HEK293 (cell line): Measurements from ENCODE around the gene TUBB4A.

ENCODE experiments used
- CTCF ChIA-PET: fragments of 350-600 bp; formaldehyde crosslinking; extraction: SDS; loops from one replicate; lab custom pipeline; 2021; ENCODE audit warnings: antibody characterized with exemption; lab: Yijun Ruan, JAX
- POLR2A ChIA-PET: fragments of 300-600 bp; formaldehyde crosslinking; extraction: SDS; loops from one replicate; lab custom pipeline; 2020; ENCODE audit warnings: antibody characterized with exemption, inconsistent platforms; lab: Yijun Ruan, JAX
- H3K27ac ChIP-seq: fragments of 200-500 bp; sonication (Bioruptor generic); 2 replicates; pipeline ENCODE4 v1.5.1; 2014; ENCODE audit warnings: low read depth, low read length, control low read depth, inconsistent platforms; ENCODE audit errors: extremely low read depth
- H3K36me3 ChIP-seq, 2 experiments: fragments of 200-500 bp in 1 of 2; sonication (Bioruptor generic) in 1 of 2; 1 replicate in 1 of 2; 2 replicates in 1 of 2; pipeline ENCODE4 v1.5.1; 2014 to 2017; ENCODE audit warnings: inconsistent platforms in 2 of 2, low read length in 2 of 2; ENCODE audit not compliant: control insufficient read depth in 2 of 2, insufficient read depth in 1 of 2
- H3K4me1 ChIP-seq: fragments of 200-500 bp; sonication (Bioruptor generic); 2 replicates; pipeline ENCODE4 v1.5.1; 2014; ENCODE audit warnings: mild to moderate bottlenecking, low read length, inconsistent platforms; ENCODE audit not compliant: control insufficient read depth, insufficient read depth
- H3K4me3 ChIP-seq: 2 replicates; pipeline ENCODE4 v1.5.1; 2011; ENCODE audit warnings: low read depth, mild to moderate bottlenecking, control low read depth, low read length, moderate library complexity
- H3K9me3 ChIP-seq: fragments of 200-500 bp; sonication (Bioruptor generic); 2 replicates; pipeline ENCODE4 v1.5.1; 2014; ENCODE audit warnings: low read depth, low read length, inconsistent platforms; ENCODE audit not compliant: control insufficient read depth, insufficient read depth
- BCL6B ChIP-seq: fragments of 450-650 bp; formaldehyde crosslinking; IDR thresholded peaks from 2 replicates; pipeline ENCODE4 v1.5.1; 2017; ENCODE audit warnings: missing biosample characterization, missing genetic modification characterization
- GLIS1 ChIP-seq: fragments of 450-650 bp; formaldehyde crosslinking; IDR thresholded peaks from 2 replicates; pipeline ENCODE4 v1.5.1; 2016; ENCODE audit warnings: missing biosample characterization, missing genetic modification characterization
- GLIS2 ChIP-seq: fragments of 450-650 bp; formaldehyde crosslinking; IDR thresholded peaks from 2 replicates; pipeline ENCODE4 v1.5.1; 2016; ENCODE audit warnings: missing biosample characterization, missing genetic modification characterization
- HIC1 ChIP-seq: fragments of 450-650 bp; formaldehyde crosslinking; IDR thresholded peaks from 2 replicates; pipeline ENCODE4 v1.5.1; 2016; ENCODE audit warnings: missing biosample characterization, missing genetic modification characterization
- HOXC10 ChIP-seq: sonication (generic); formaldehyde crosslinking; IDR thresholded peaks from 2 replicates; pipeline ENCODE4 v1.8.1; 2023; ENCODE audit warnings: mild to moderate bottlenecking, missing genetic modification reagents
- KLF17 ChIP-seq: fragments of 450-650 bp; formaldehyde crosslinking; IDR thresholded peaks from 2 replicates; pipeline ENCODE4 v1.5.1; 2016; ENCODE audit warnings: missing biosample characterization, missing genetic modification characterization
- MZF1 ChIP-seq: fragments of 450-650 bp; formaldehyde crosslinking; IDR thresholded peaks from 2 replicates; pipeline ENCODE4 v1.5.1; 2017; ENCODE audit warnings: missing biosample characterization, missing genetic modification characterization, borderline replicate concordance
- PRDM1 ChIP-seq: fragments of 450-650 bp; formaldehyde crosslinking; IDR thresholded peaks from 2 replicates; pipeline ENCODE4; 2016; ENCODE audit warnings: missing biosample characterization, missing genetic modification characterization
- WT1 ChIP-seq: fragments of 450-650 bp; formaldehyde crosslinking; IDR thresholded peaks from 2 replicates; pipeline ENCODE4 v1.5.1; 2016; ENCODE audit warnings: missing biosample characterization, missing genetic modification characterization
- YY2 ChIP-seq: fragments of 450-650 bp; formaldehyde crosslinking; IDR thresholded peaks from 2 replicates; pipeline ENCODE4 v1.5.1; 2016; ENCODE audit warnings: missing biosample characterization, missing genetic modification characterization
- ZBTB17 ChIP-seq: fragments of 450-650 bp; formaldehyde crosslinking; IDR thresholded peaks from 2 replicates; pipeline ENCODE4 v1.5.1; 2016; ENCODE audit warnings: missing biosample characterization, missing genetic modification characterization
- ZBTB6 ChIP-seq: fragments of 450-650 bp; formaldehyde crosslinking; IDR thresholded peaks from 2 replicates; pipeline ENCODE4 v1.5.1; 2017; ENCODE audit warnings: missing biosample characterization, missing genetic modification characterization
- ZFP3 ChIP-seq: fragments of 450-650 bp; formaldehyde crosslinking; IDR thresholded peaks from 2 replicates; pipeline ENCODE4 v1.5.1; 2016; ENCODE audit warnings: low read depth, missing biosample characterization, missing genetic modification characterization
- ZNF121 ChIP-seq: fragments of 450-650 bp; formaldehyde crosslinking; IDR thresholded peaks from 2 replicates; pipeline ENCODE4 v1.5.1; 2016; ENCODE audit warnings: missing biosample characterization, missing genetic modification characterization
- ZNF132 ChIP-seq: fragments of 450-650 bp; formaldehyde crosslinking; IDR thresholded peaks from 2 replicates; pipeline ENCODE4 v1.5.1; 2017; ENCODE audit warnings: missing biosample characterization, missing genetic modification characterization, borderline replicate concordance
- ZNF174 ChIP-seq: fragments of 450-650 bp; formaldehyde crosslinking; IDR thresholded peaks from 2 replicates; pipeline ENCODE4 v1.5.0; 2017; ENCODE audit warnings: missing biosample characterization, mild to moderate bottlenecking, missing genetic modification characterization
- ZNF211 ChIP-seq: fragments of 450-650 bp; formaldehyde crosslinking; IDR thresholded peaks from 2 replicates; pipeline ENCODE4 v1.5.1; 2016; ENCODE audit warnings: low read depth, missing biosample characterization, missing genetic modification characterization
- ZNF391 ChIP-seq: fragments of 450-650 bp; formaldehyde crosslinking; IDR thresholded peaks from 2 replicates; pipeline ENCODE4 v1.5.1; 2016; ENCODE audit warnings: low read depth, missing biosample characterization, missing genetic modification characterization, borderline replicate concordance
- ZNF404 ChIP-seq: fragments of 450-650 bp; formaldehyde crosslinking; IDR thresholded peaks from 2 replicates; pipeline ENCODE4 v1.5.1; 2017; ENCODE audit warnings: missing biosample characterization, missing genetic modification characterization
- ZNF433 ChIP-seq: fragments of 450-650 bp; formaldehyde crosslinking; IDR thresholded peaks from 2 replicates; pipeline ENCODE4 v1.5.1; 2016; ENCODE audit warnings: missing biosample characterization, missing genetic modification characterization, low read depth
- ZNF530 ChIP-seq: fragments of 450-650 bp; formaldehyde crosslinking; IDR thresholded peaks from 2 replicates; pipeline ENCODE4 v1.5.1; 2016; ENCODE audit warnings: low read depth, missing biosample characterization, missing genetic modification characterization
- ZNF596 ChIP-seq: fragments of 450-650 bp; IDR thresholded peaks from 2 replicates; pipeline ENCODE4 v1.5.0; 2018; ENCODE audit warnings: missing biosample characterization, mild to moderate bottlenecking, missing genetic modification characterization, moderate library complexity
- ZNF658 ChIP-seq: fragments of 450-650 bp; formaldehyde crosslinking; IDR thresholded peaks from 2 replicates; pipeline ENCODE4; 2016; ENCODE audit warnings: missing biosample characterization, missing genetic modification characterization
- ZNF670 ChIP-seq: fragments of 450-650 bp; formaldehyde crosslinking; IDR thresholded peaks from 2 replicates; pipeline ENCODE4 v1.5.1; 2016; ENCODE audit warnings: missing biosample characterization, missing genetic modification characterization, low read depth

The TUBB4A gene

GRCh38 chr19:6521718-6522646, 19.9 kb upstream of the TUBB4A start:
- H3K36me3 ChIP-seq = no peaks in the 10 kb centered on the region
- no peak overlapping the region for H3K4me3 ChIP-seq
- H3K4me1 ChIP-seq = no peaks in the 10 kb centered on the region
- no peaks in the 10 kb centered on the region for H3K9me3 ChIP-seq
- no peak overlapping the region for H3K27ac ChIP-seq
- TF ChIP-seq YY2 (tag by site-specific recombination) = no peak
- 0 out of 2 replicates have a peak, but pooled peaks have one; percentile 25 for TF ChIP-seq ZNF121 (tag by site-specific recombination)
- 0 out of 2 replicates have a peak, but pooled peaks have one; percentile 14 for TF ChIP-seq PRDM1 (tag by site-specific recombination)
- ChIA-PET CTCF (interaction anchor here (0.6 to 0.7 kb wide), 4 partner anchors 73 to 1162 kb away, joined by 3 to 5 read pairs (median 3); no protein-coding TSS in a partner anchor), POLR2A (interaction anchor here (0.7 to 2.2 kb wide), 3 partner anchors 9 to 45 kb away, joined by 4 to 8 read pairs (median 7); partner anchors contain the start of gene TNFSF9)

- TF ChIP-seq ZNF433 (tag by site-specific recombination) = no peak
- no peak for TF ChIP-seq ZNF132 (tag by site-specific recombination)
- no peak for TF ChIP-seq ZNF174 (tag by site-specific recombination)
- no peak for TF ChIP-seq ZNF391 (tag by site-specific recombination)
- no peak for TF ChIP-seq GLIS2
- no peak for TF ChIP-seq ZBTB6
- TF ChIP-seq GLIS1 (tag by site-specific recombination) = no peak
- no peak for TF ChIP-seq HOXC10 (CRISPR knock-in tag)
- TF ChIP-seq ZNF211 (tag by site-specific recombination) = no peak
- no peak for TF ChIP-seq WT1
- TF ChIP-seq, all 188 proteins: peak for 0
- ChIA-PET POLR2A (interaction anchor here (2.2 kb wide), 1 partner anchor 12 kb away, joined by 7 read pairs; the partner anchor contains the start of gene TNFSF9), CTCF (interaction anchor here (0.6 to 0.7 kb wide), 4 partner anchors 35 to 532 kb away, joined by 3 read pairs; no protein-coding TSS in a partner anchor)
- Histone ChIP-seq H3K27ac (no peak overlapping the region), H3K9me3 (no peaks in the 10 kb centered on the region), H3K4me3 (no peak overlapping the region), H3K36me3 (no peaks in the 10 kb centered on the region), H3K4me1 (no peaks in the 10 kb centered on the region)
Observed at GRCh38 chr19:6519289-6519688, 17.2 kb upstream of the TUBB4A start.

- ChIA-PET POLR2A (no interaction called here), CTCF (interaction anchor here (0.7 to 2.9 kb wide), 6 partner anchors 86 to 345 kb away, joined by 3 to 20 read pairs (median 7); no protein-coding TSS in a partner anchor)
- H3K4me1 ChIP-seq = no peaks in the 10 kb centered on the region
- H3K36me3 ChIP-seq = no peaks in the 10 kb centered on the region
- H3K4me3 ChIP-seq = no peak overlapping the region
- H3K27ac ChIP-seq = no peak overlapping the region
- H3K9me3 ChIP-seq = no peaks in the 10 kb centered on the region
- no peak for TF ChIP-seq MZF1 (tag by site-specific recombination)
- TF ChIP-seq BCL6B = no peak
- TF ChIP-seq KLF17 (tag by site-specific recombination) = no peak
- no peak for TF ChIP-seq ZNF670 (tag by site-specific recombination)
- no peak for TF ChIP-seq ZNF404 (tag by site-specific recombination)
- TF ChIP-seq HIC1 (tag by site-specific recombination) = no peak
- TF ChIP-seq ZNF658 (tag by site-specific recombination) = no peak
- no peak for TF ChIP-seq ZBTB17 (tag by site-specific recombination)
- TF ChIP-seq ZNF391 (tag by site-specific recombination) = no peak
- TF ChIP-seq ZNF530 = no peak
- TF ChIP-seq ZFP3 (tag by site-specific recombination) = no peak
- TF ChIP-seq ZNF596 (tag by site-specific recombination) = no peak
Observed at GRCh38 chr19:6518145-6518911, 16.2 kb upstream of the TUBB4A start.
